ENCODE results near the gene EIF3D.

DNA sequence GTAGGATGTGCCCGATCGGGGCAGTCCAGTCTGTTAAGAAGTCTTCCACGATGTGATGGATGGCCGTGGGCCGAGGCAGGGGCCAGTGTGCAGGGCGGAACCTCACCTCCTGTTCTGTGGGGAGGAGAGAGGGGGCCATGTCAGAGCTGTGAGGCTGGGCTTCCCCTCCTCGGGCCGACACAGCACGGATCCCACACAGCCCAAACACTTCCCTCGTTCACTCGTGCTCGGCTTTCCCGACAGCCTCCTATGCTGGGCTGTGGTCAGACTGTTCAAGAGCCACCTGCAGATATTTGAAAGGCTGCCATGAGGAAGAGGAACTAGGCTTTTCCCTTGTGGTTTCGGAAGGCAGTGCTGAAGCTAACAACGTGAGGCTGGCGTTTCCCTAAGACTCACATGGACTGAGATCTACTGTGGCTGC is 35.3 kb downstream of the EIF3D start:
- TF ChIP-seq MAX (IDR thresholded peaks at IDR 0.05) = no peak
- no peak for TF ChIP-seq CTCF (IDR thresholded peaks at IDR 0.05; ENCODE audit: control extremely low read depth in 1 of 3, insufficient read depth in 1 of 3, low read depth in 1 of 3, low read length in 3 of 3)
- no peak for TF ChIP-seq POLR2A (IDR thresholded peaks at IDR 0.05; ENCODE audit: control extremely low read depth in 1 of 2, low read depth in 2 of 2, low read length in 2 of 2)
- no peak for TF ChIP-seq YY1 (IDR thresholded peaks at IDR 0.05; ENCODE audit: low read depth, low read length)
- TF ChIP-seq SUZ12 (IDR thresholded peaks at IDR 0.05; ENCODE audit: low read length) = no peak
- no peak for TF ChIP-seq CHD2 (IDR thresholded peaks at IDR 0.05; ENCODE audit: low read length)
- no peak for TF ChIP-seq SRF (IDR thresholded peaks at IDR 0.05; ENCODE audit: low read depth, low read length)
- no peak for TF ChIP-seq CEBPB (IDR thresholded peaks at IDR 0.05; ENCODE audit: low read depth, low read length)
- TF ChIP-seq EGR1 (IDR thresholded peaks at IDR 0.05; ENCODE audit: borderline replicate concordance, low read depth, low read length) = no peak
- TF ChIP-seq GABPA (IDR thresholded peaks at IDR 0.05; ENCODE audit: borderline replicate concordance, insufficient read depth, low read length) = no peak
